ENCODE results near the gene PIGA.

The PIGA gene

GRCh38 chrX:15335135-15336022 is at the start of gene PIGA:
Gene PIGA, minus strand, starts transcription at chrX:15335523. Its CDS starts 3,593 bp downstream, at chrX:15331930.
- peak; percentile 97 for DNase-seq (ENCODE audit: low spot score)

GRCh38 chrX:15384304-15384703 is 49.0 kb upstream of the PIGA start, which contains the start of gene VEGFD:
Gene VEGFD, minus strand, starts transcription at chrX:15384413. Its CDS starts 467 bp downstream, at chrX:15383946.
- DNase-seq (ENCODE audit: low spot score): no peak

GRCh38 chrX:15382813-15383212 is 47.5 kb upstream of the PIGA start:
- no peak for DNase-seq (ENCODE audit: low spot score)

- no peak for DNase-seq (ENCODE audit: low spot score)
These were observed 41.6 kb upstream of the PIGA start for GRCh38 chrX:15376956-15377355.

- no peak for DNase-seq (ENCODE audit: low spot score)
These were observed 38.7 kb upstream of the PIGA start for GRCh38 chrX:15373976-15374375.

GRCh38 chrX:15366506-15367352 is 31.4 kb upstream of the PIGA start:
- DNase-seq (ENCODE audit: low spot score): no peak

- DNase-seq (ENCODE audit: low spot score): no peak
These were observed 24.4 kb upstream of the PIGA start for GRCh38 chrX:15359701-15360100.

- no peak for DNase-seq (ENCODE audit: low spot score)
These were observed 23.2 kb upstream of the PIGA start for GRCh38 chrX:15358533-15358932.

GRCh38 chrX:15356444-15356843 is 21.1 kb upstream of the PIGA start:
- DNase-seq (ENCODE audit: low spot score): no peak

GRCh38 chrX:15350329-15350996 is 15.1 kb upstream of the PIGA start:
- no peak for DNase-seq (ENCODE audit: low spot score)

GRCh38 chrX:15349046-15349445 is 13.7 kb upstream of the PIGA start:
- DNase-seq (ENCODE audit: low spot score): peak; percentile 69

GRCh38 chrX:15345976-15346375 is 10.7 kb upstream of the PIGA start:
- no peak for DNase-seq (ENCODE audit: low spot score)

- no peak for DNase-seq (ENCODE audit: low spot score)
These were observed 8.8 kb upstream of the PIGA start for GRCh38 chrX:15344106-15344505.

GRCh38 chrX:15343075-15343476 is 7.8 kb upstream of the PIGA start:
- no peak for DNase-seq (ENCODE audit: low spot score)

GRCh38 chrX:15340867-15341266 is 5.5 kb upstream of the PIGA start:
- no peak for DNase-seq (ENCODE audit: low spot score)

GRCh38 chrX:15336023-15336413 is 695 bp upstream of the PIGA start:
- DNase-seq (ENCODE audit: low spot score): peak; percentile 11

- DNase-seq (ENCODE audit: low spot score): no peak
These were observed 762 bp downstream of the PIGA start for GRCh38 chrX:15334561-15334960.

GRCh38 chrX:15328821-15329220 is 6.5 kb downstream of the PIGA start:
- DNase-seq (ENCODE audit: low spot score): no peak

- no peak for DNase-seq (ENCODE audit: low spot score)
These were observed 7.2 kb downstream of the PIGA start for GRCh38 chrX:15328131-15328530.

GRCh38 chrX:15322472-15322871 is 12.9 kb downstream of the PIGA start:
- DNase-seq (ENCODE audit: low spot score): no peak

GRCh38 chrX:15322072-15322471 is 13.3 kb downstream of the PIGA start:
- no peak for DNase-seq (ENCODE audit: low spot score)

GRCh38 chrX:15321447-15321846 is 13.9 kb downstream of the PIGA start:
- peak; percentile 20 for DNase-seq (ENCODE audit: low spot score)

Measured in Ammon's horn (tissue), 1 donor.